ENCODE data around the gene PARD3.
"Not testable (repeated sequence)": the region's sequence is repeated elsewhere in the genome, so short reads cannot be mapped to it uniquely, and the experiment has no call there.

Gene PARD3

GRCh38 chr10:34092891-34093290 is 722.2 kb downstream of the PARD3 start:
- DNase-seq (ENCODE audit: low read depth in 1 of 2, low spot score in 1 of 2), result no peak

- no peak for DNase-seq (ENCODE audit: low read depth in 1 of 2, low spot score in 1 of 2)
Measured at GRCh38 chr10:34091635-34092195, 723.4 kb downstream of the PARD3 start.

GRCh38 chr10:34089253-34089652 is 725.8 kb downstream of the PARD3 start:
- no peak for DNase-seq (ENCODE audit: low read depth in 1 of 2, low spot score in 1 of 2)

- no peak for DNase-seq (ENCODE audit: low read depth in 1 of 2, low spot score in 1 of 2)
Measured at GRCh38 chr10:34088208-34088794, 726.8 kb downstream of the PARD3 start.

GRCh38 chr10:34087095-34087418 is 728.0 kb downstream of the PARD3 start:
- DNase-seq (ENCODE audit: low read depth in 1 of 2, low spot score in 1 of 2), result no peak

GRCh38 chr10:34083567-34083966 is 731.5 kb downstream of the PARD3 start:
- no peak for DNase-seq (ENCODE audit: low read depth in 1 of 2, low spot score in 1 of 2)

- DNase-seq (ENCODE audit: low read depth in 1 of 2, low spot score in 1 of 2), result no peak
Measured at GRCh38 chr10:34081948-34082347, 733.1 kb downstream of the PARD3 start.

- no peak for DNase-seq (ENCODE audit: low read depth in 1 of 2, low spot score in 1 of 2)
Measured at GRCh38 chr10:34081347-34081743, 733.8 kb downstream of the PARD3 start.

- DNase-seq (ENCODE audit: low read depth in 1 of 2, low spot score in 1 of 2), result no peak
Measured at GRCh38 chr10:34080485-34081346, 734.4 kb downstream of the PARD3 start.

GRCh38 chr10:34079702-34080484 is 735.2 kb downstream of the PARD3 start:
- no peak for DNase-seq (ENCODE audit: low read depth in 1 of 2, low spot score in 1 of 2)

GRCh38 chr10:34078745-34079470 is 736.2 kb downstream of the PARD3 start:
- no peak for DNase-seq (ENCODE audit: low read depth in 1 of 2, low spot score in 1 of 2)

- DNase-seq (ENCODE audit: low read depth in 1 of 2, low spot score in 1 of 2), result no peak
Measured at GRCh38 chr10:34078017-34078744, 736.9 kb downstream of the PARD3 start.

- DNase-seq (ENCODE audit: low read depth in 1 of 2, low spot score in 1 of 2), result no peak
Measured at GRCh38 chr10:34076443-34076842, 738.7 kb downstream of the PARD3 start.

GRCh38 chr10:34075254-34075926 is 739.7 kb downstream of the PARD3 start:
- DNase-seq (ENCODE audit: low read depth in 1 of 2, low spot score in 1 of 2), result no peak

GRCh38 chr10:34074051-34074450 is 741.0 kb downstream of the PARD3 start:
- DNase-seq (ENCODE audit: low read depth in 1 of 2, low spot score in 1 of 2), result no peak

GRCh38 chr10:34067741-34068140 is 747.4 kb downstream of the PARD3 start:
- DNase-seq (ENCODE audit: low read depth in 1 of 2, low spot score in 1 of 2), result not testable (repeated sequence)

- no peak for DNase-seq (ENCODE audit: low read depth in 1 of 2, low spot score in 1 of 2)
Measured at GRCh38 chr10:34063592-34063991, 751.5 kb downstream of the PARD3 start.

GRCh38 chr10:34061841-34062240 is 753.3 kb downstream of the PARD3 start:
- DNase-seq (ENCODE audit: low read depth in 1 of 2, low spot score in 1 of 2), result no peak
